HEK293 (cell line): ENCODE data around the gene RPL12.

Experiments used
- CTCF ChIA-PET: fragments of 350-600 bp; formaldehyde crosslinking; extraction: SDS; loops from one replicate; lab custom pipeline; 2021; ENCODE audit warnings: antibody characterized with exemption; lab: Yijun Ruan, JAX
- POLR2A ChIA-PET: fragments of 300-600 bp; formaldehyde crosslinking; extraction: SDS; loops from one replicate; lab custom pipeline; 2020; ENCODE audit warnings: antibody characterized with exemption, inconsistent platforms; lab: Yijun Ruan, JAX
- H3K27ac ChIP-seq: fragments of 200-500 bp; sonication (Bioruptor generic); 2 replicates; pipeline ENCODE4 v1.5.1; 2014; ENCODE audit warnings: low read depth, low read length, control low read depth, inconsistent platforms; ENCODE audit errors: extremely low read depth
- H3K36me3 ChIP-seq, 2 experiments: fragments of 200-500 bp in 1 of 2; sonication (Bioruptor generic) in 1 of 2; 1 replicate in 1 of 2; 2 replicates in 1 of 2; pipeline ENCODE4 v1.5.1; 2014 to 2017; ENCODE audit warnings: inconsistent platforms in 2 of 2, low read length in 2 of 2; ENCODE audit not compliant: control insufficient read depth in 2 of 2, insufficient read depth in 1 of 2
- H3K4me1 ChIP-seq: fragments of 200-500 bp; sonication (Bioruptor generic); 2 replicates; pipeline ENCODE4 v1.5.1; 2014; ENCODE audit warnings: mild to moderate bottlenecking, low read length, inconsistent platforms; ENCODE audit not compliant: control insufficient read depth, insufficient read depth
- H3K4me3 ChIP-seq: 2 replicates; pipeline ENCODE4 v1.5.1; 2011; ENCODE audit warnings: low read depth, mild to moderate bottlenecking, control low read depth, low read length, moderate library complexity
- H3K9me3 ChIP-seq: fragments of 200-500 bp; sonication (Bioruptor generic); 2 replicates; pipeline ENCODE4 v1.5.1; 2014; ENCODE audit warnings: low read depth, low read length, inconsistent platforms; ENCODE audit not compliant: control insufficient read depth, insufficient read depth
- FEZF1 ChIP-seq: fragments of 450-650 bp; formaldehyde crosslinking; IDR thresholded peaks from 2 replicates; pipeline ENCODE4 v1.5.1; 2016; ENCODE audit warnings: missing biosample characterization, missing genetic modification characterization
- GFI1B ChIP-seq: fragments of 450-650 bp; formaldehyde crosslinking; IDR thresholded peaks from 2 replicates; pipeline ENCODE4 v1.5.1; 2016; ENCODE audit warnings: missing biosample characterization, missing genetic modification characterization
- GLIS2 ChIP-seq: fragments of 450-650 bp; formaldehyde crosslinking; IDR thresholded peaks from 2 replicates; pipeline ENCODE4 v1.5.1; 2016; ENCODE audit warnings: missing biosample characterization, missing genetic modification characterization
- WT1 ChIP-seq: fragments of 450-650 bp; formaldehyde crosslinking; IDR thresholded peaks from 2 replicates; pipeline ENCODE4 v1.5.1; 2016; ENCODE audit warnings: missing biosample characterization, missing genetic modification characterization
- ZNF121 ChIP-seq: fragments of 450-650 bp; formaldehyde crosslinking; IDR thresholded peaks from 2 replicates; pipeline ENCODE4 v1.5.1; 2016; ENCODE audit warnings: missing biosample characterization, missing genetic modification characterization
- ZNF311 ChIP-seq: fragments of 450-650 bp; formaldehyde crosslinking; IDR thresholded peaks from 2 replicates; pipeline ENCODE4 v1.5.1; 2017; ENCODE audit warnings: missing biosample characterization, missing genetic modification characterization, borderline replicate concordance
- ZNF391 ChIP-seq: fragments of 450-650 bp; formaldehyde crosslinking; IDR thresholded peaks from 2 replicates; pipeline ENCODE4 v1.5.1; 2016; ENCODE audit warnings: low read depth, missing biosample characterization, missing genetic modification characterization, borderline replicate concordance
- ZNF501 ChIP-seq: fragments of 450-650 bp; formaldehyde crosslinking; IDR thresholded peaks from 2 replicates; pipeline ENCODE4 v1.5.1; 2016; ENCODE audit warnings: missing biosample characterization, missing genetic modification characterization
- ZNF596 ChIP-seq: fragments of 450-650 bp; IDR thresholded peaks from 2 replicates; pipeline ENCODE4 v1.5.0; 2018; ENCODE audit warnings: missing biosample characterization, mild to moderate bottlenecking, missing genetic modification characterization, moderate library complexity
- ZNF623 ChIP-seq: fragments of 450-650 bp; formaldehyde crosslinking; IDR thresholded peaks from 2 replicates; pipeline ENCODE4 v1.5.1; 2016; ENCODE audit warnings: missing biosample characterization, missing genetic modification characterization
- ZNF664 ChIP-seq: fragments of 450-650 bp; formaldehyde crosslinking; IDR thresholded peaks from 2 replicates; pipeline ENCODE4 v1.5.1; 2016; ENCODE audit warnings: missing biosample characterization, missing genetic modification characterization
- ZNF670 ChIP-seq: fragments of 450-650 bp; formaldehyde crosslinking; IDR thresholded peaks from 2 replicates; pipeline ENCODE4 v1.5.1; 2016; ENCODE audit warnings: missing biosample characterization, missing genetic modification characterization, low read depth
- ZSCAN16 ChIP-seq: fragments of 450-650 bp; formaldehyde crosslinking; IDR thresholded peaks from 2 replicates; pipeline ENCODE4 v1.5.1; 2016; ENCODE audit warnings: missing biosample characterization, missing genetic modification characterization
- TF ChIP-seq, protein P1 (sequence below): fragments of 450-650 bp; formaldehyde crosslinking; IDR thresholded peaks from 2 replicates; pipeline ENCODE4 v1.5.1; 2016; ENCODE audit warnings: missing biosample characterization, missing genetic modification characterization
- TF ChIP-seq, protein P2 (sequence below): fragments of 450-650 bp; formaldehyde crosslinking; IDR thresholded peaks from 2 replicates; pipeline ENCODE4 v1.5.1; 2016; ENCODE audit warnings: missing biosample characterization, missing genetic modification characterization
- TF ChIP-seq, protein P3 (sequence below): fragments of 450-650 bp; formaldehyde crosslinking; IDR thresholded peaks from 2 replicates; pipeline ENCODE4 v1.5.1; 2016; ENCODE audit warnings: missing biosample characterization, missing genetic modification characterization
- TF ChIP-seq, protein P4 (sequence below): fragments of 450-650 bp; formaldehyde crosslinking; IDR thresholded peaks from 2 replicates; pipeline ENCODE4 v1.5.1; 2016; ENCODE audit warnings: missing biosample characterization, missing genetic modification characterization

Gene RPL12

DNA sequence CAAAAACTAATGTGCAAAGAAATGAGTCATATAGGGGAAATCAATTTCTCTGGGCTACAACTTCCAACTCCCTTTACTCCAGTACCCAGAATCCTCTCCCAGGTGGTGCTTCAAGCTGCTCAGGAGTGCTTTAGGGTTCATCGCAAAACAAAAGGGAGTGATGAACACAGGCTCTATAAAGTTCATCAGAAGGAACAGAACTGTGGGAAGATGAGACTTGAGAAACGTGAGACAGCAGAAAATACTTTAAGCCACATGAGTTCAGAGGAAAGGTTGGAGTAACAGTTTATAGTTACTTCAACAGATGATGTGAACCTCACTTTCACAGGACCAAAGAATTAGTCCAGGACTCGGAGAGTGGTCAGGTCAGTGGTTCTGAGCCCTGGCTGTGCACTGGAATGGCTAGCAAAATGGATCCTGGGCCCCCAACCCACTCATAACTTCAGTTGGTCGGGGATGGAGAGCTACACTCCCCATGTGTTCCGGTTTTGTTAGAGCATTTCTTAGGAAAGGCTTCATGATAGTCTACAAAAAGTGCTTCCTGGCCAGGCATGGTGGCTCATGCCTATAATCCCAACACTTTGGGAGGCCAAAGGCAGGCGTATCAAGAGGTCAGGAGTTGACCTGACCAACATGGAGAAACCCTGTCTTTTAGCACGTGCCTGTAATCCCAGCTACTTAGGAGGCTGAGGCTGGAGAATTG is 4.3 kb downstream of the RPL12 start (continued):
- TF ChIP-seq ZNF501 (no peak), ZSCAN16 (tag by site-specific recombination) (no peak), ZNF596 (tag by site-specific recombination) (no peak), ZNF664 (no peak), ZNF623 (tag by site-specific recombination) (no peak), GLIS2 (no peak), WT1 (no peak), ZNF391 (no peak)
- TF ChIP-seq, protein P1, sequence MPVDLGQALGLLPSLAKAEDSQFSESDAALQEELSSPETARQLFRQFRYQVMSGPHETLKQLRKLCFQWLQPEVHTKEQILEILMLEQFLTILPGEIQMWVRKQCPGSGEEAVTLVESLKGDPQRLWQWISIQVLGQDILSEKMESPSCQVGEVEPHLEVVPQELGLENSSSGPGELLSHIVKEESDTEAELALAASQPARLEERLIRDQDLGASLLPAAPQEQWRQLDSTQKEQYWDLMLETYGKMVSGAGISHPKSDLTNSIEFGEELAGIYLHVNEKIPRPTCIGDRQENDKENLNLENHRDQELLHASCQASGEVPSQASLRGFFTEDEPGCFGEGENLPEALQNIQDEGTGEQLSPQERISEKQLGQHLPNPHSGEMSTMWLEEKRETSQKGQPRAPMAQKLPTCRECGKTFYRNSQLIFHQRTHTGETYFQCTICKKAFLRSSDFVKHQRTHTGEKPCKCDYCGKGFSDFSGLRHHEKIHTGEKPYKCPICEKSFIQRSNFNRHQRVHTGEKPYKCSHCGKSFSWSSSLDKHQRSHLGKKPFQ (tag by site-specific recombination): no peak

DNA sequence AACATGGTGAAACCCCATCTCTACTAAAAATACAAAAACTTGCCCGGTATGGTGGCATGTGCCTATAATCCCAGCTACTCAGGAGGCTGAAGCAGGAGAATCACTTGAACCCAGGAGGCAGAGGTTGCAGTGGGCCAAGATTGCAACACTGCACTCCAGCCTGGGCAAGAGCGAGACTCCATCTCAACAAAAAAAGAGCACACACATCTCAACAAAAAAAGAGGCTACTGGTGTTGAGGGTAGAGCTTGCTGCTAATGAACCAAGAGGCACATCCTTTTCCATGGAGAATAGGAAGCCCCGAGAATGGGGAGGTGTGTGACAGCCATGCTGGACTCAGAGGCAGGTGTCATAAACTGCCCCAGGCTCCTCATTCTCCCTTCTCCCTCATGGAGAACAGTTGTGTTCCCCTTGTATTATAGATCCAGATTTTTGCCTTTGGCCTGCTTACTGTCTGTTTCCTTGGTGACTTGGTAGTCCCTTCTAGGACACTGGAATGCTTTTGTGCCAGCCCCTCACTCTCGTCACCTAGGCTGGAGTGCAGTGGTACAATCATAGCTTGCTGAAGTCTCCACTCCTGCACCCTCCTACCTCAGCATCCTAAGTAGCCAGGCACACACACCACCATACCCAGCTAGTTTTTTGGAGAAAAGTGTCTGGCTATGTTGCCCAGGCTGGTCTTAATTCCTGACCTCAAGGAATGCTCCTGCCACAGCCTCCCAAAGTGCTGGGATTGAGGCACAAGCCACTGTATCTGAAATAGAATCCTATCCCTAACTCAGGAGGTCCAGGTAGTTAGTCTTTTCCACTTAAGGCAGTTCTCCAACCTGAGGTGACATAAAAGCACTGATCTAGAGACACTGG is 5.1 kb downstream of the RPL12 start:
- Histone ChIP-seq H3K36me3 (peaks cover 5 to 89% of the 10 kb centered on the region in 2 experiments; a peak in 2 of 3 replicates), H3K4me3 (no peak overlapping the region), H3K27ac (no peak overlapping the region), H3K9me3 (no peaks in the 10 kb centered on the region), H3K4me1 (no peaks in the 10 kb centered on the region)
- POLR2A ChIA-PET: interaction anchor here (1.2 to 2.4 kb wide), 3 partner anchors 11 to 58 kb away, joined by 5 to 10 read pairs (median 10); partner anchors contain the start of gene ZNF79
- CTCF ChIA-PET: interaction anchor here (0.5 kb wide), 1 partner anchor 197 kb away, joined by 4 read pairs; no protein-coding TSS in a partner anchor
- TF ChIP-seq GFI1B (tag by site-specific recombination) (no peak), ZNF311 (no peak), ZNF670 (no peak), ZNF121 (peak; percentile 94), FEZF1 (tag by site-specific recombination) (no peak)
- TF ChIP-seq, protein P2, sequence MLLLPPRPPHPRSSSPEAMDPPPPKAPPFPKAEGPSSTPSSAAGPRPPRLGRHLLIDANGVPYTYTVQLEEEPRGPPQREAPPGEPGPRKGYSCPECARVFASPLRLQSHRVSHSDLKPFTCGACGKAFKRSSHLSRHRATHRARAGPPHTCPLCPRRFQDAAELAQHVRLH (tag by site-specific recombination): no peak
- TF ChIP-seq, protein P3, sequence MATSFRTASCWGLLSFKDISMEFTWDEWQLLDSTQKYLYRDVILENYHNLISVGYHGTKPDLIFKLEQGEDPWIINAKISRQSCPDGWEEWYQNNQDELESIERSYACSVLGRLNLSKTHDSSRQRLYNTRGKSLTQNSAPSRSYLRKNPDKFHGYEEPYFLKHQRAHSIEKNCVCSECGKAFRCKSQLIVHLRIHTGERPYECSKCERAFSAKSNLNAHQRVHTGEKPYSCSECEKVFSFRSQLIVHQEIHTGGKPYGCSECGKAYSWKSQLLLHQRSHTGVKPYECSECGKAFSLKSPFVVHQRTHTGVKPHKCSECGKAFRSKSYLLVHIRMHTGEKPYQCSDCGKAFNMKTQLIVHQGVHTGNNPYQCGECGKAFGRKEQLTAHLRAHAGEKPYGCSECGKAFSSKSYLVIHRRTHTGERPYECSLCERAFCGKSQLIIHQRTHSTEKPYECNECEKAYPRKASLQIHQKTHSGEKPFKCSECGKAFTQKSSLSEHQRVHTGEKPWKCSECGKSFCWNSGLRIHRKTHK (tag by site-specific recombination): no peak
- TF ChIP-seq, protein P4, sequence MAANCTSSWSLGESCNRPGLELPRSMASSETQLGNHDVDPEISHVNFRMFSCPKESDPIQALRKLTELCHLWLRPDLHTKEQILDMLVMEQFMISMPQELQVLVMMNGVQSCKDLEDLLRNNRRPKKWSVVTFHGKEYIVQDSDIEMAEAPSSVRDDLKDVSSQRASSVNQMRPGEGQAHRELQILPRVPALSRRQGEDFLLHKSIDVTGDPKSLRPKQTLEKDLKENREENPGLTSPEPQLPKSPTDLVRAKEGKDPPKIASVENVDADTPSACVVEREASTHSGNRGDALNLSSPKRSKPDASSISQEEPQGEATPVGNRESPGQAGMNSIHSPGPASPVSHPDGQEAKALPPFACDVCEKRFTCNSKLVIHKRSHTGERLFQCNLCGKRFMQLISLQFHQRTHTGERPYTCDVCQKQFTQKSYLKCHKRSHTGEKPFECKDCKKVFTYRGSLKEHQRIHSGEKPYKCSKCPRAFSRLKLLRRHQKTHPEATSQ (tag by site-specific recombination): no peak
